Erythroblast (primary cell): ENCODE results near the gene ACSL1.

Experiments
- GATA1 ChIP-seq: IDR thresholded peaks from 2 replicates; pipeline ENCODE4 v1.6.1; 2011; ENCODE audit warnings: low read depth, mild to moderate bottlenecking, control low read depth, low read length, moderate library complexity
- POLR2A ChIP-seq: IDR thresholded peaks from 2 replicates; pipeline ENCODE4 v1.6.1; 2011; ENCODE audit warnings: mild to moderate bottlenecking, low read length

DNA sequence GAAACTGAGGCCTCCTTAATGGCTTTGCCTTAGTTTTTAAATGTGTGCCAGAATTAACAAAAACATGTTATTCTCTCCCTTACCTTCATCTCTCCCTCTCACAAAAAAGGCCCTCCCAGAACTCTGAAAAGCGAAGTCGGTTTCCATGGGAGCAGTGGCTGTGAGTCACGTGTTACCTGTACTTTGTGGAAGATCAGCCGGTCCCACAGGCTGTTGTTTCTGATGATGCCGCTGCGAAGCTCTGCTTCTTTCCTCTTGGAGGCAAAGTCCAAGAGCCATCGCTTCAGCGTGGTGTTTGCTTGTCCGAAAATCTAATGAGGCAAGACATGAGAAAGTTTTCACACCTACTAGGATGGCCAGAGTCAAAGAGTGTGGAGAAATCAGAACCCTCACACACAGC lies 59.3 kb downstream of the ACSL1 start:
- no peak for TF ChIP-seq POLR2A
- no peak for TF ChIP-seq GATA1
